ENCODE data around the gene CDH13. TPM values are rescaled to one million over a fixed set of nuclear protein-coding genes. Genes with fewer than 3 reads are reported as not detected.

Gene CDH13
- total and polyA plus RNA-seq, 10 of the 15 experiments (the other 5 are each of a cell fraction or from before 2014, with no cell fraction given) = under 0.01 to 0.05 TPM; not detected in 8

- TF ChIP-seq, protein P1, sequence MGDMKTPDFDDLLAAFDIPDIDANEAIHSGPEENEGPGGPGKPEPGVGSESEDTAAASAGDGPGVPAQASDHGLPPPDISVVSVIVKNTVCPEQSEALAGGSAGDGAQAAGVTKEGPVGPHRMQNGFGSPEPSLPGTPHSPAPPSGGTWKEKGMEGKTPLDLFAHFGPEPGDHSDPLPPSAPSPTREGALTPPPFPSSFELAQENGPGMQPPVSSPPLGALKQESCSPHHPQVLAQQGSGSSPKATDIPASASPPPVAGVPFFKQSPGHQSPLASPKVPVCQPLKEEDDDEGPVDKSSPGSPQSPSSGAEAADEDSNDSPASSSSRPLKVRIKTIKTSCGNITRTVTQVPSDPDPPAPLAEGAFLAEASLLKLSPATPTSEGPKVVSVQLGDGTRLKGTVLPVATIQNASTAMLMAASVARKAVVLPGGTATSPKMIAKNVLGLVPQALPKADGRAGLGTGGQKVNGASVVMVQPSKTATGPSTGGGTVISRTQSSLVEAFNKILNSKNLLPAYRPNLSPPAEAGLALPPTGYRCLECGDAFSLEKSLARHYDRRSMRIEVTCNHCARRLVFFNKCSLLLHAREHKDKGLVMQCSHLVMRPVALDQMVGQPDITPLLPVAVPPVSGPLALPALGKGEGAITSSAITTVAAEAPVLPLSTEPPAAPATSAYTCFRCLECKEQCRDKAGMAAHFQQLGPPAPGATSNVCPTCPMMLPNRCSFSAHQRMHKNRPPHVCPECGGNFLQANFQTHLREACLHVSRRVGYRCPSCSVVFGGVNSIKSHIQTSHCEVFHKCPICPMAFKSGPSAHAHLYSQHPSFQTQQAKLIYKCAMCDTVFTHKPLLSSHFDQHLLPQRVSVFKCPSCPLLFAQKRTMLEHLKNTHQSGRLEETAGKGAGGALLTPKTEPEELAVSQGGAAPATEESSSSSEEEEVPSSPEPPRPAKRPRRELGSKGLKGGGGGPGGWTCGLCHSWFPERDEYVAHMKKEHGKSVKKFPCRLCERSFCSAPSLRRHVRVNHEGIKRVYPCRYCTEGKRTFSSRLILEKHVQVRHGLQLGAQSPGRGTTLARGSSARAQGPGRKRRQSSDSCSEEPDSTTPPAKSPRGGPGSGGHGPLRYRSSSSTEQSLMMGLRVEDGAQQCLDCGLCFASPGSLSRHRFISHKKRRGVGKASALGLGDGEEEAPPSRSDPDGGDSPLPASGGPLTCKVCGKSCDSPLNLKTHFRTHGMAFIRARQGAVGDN (IDR thresholded peaks at IDR 0.05) = no peak
- no peak for TF ChIP-seq ZNF592 (IDR thresholded peaks at IDR 0.05)
- TF ChIP-seq, protein P2, sequence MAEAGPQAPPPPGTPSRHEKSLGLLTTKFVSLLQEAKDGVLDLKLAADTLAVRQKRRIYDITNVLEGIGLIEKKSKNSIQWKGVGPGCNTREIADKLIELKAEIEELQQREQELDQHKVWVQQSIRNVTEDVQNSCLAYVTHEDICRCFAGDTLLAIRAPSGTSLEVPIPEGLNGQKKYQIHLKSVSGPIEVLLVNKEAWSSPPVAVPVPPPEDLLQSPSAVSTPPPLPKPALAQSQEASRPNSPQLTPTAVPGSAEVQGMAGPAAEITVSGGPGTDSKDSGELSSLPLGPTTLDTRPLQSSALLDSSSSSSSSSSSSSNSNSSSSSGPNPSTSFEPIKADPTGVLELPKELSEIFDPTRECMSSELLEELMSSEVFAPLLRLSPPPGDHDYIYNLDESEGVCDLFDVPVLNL (IDR thresholded peaks at IDR 0.05; ENCODE audit: low read depth, low read length) = no peak
- TF ChIP-seq PML (IDR thresholded peaks at IDR 0.05; ENCODE audit: low read length) = no peak
- TF ChIP-seq SREBF2 (IDR thresholded peaks at IDR 0.05; ENCODE audit: low read length) = no peak
- no peak for TF ChIP-seq CUX1 (IDR thresholded peaks at IDR 0.05; ENCODE audit: insufficient replicate concordance, low read depth, low read length)
These were observed 220.0 kb downstream of the CDH13 start (continued) for GRCh38 chr16:82846806-82847205.
